GM20431 (cell line): ENCODE results near the gene CAMTA1.
"Not testable (repeated sequence)": the region's sequence is repeated elsewhere in the genome, so short reads cannot be mapped to it uniquely, and the experiment has no call there.

Experiments used
- in situ Hi-C: fragments of 300-500 bp; cut with MseI, MboI; formaldehyde crosslinking; loops from one replicate; pipeline ENCODE4 v1.15.0; 2020; ENCODE audit warnings: low sequenced_read_pairs; ENCODE audit not compliant: unreplicated experiment

The CAMTA1 gene

DNA sequence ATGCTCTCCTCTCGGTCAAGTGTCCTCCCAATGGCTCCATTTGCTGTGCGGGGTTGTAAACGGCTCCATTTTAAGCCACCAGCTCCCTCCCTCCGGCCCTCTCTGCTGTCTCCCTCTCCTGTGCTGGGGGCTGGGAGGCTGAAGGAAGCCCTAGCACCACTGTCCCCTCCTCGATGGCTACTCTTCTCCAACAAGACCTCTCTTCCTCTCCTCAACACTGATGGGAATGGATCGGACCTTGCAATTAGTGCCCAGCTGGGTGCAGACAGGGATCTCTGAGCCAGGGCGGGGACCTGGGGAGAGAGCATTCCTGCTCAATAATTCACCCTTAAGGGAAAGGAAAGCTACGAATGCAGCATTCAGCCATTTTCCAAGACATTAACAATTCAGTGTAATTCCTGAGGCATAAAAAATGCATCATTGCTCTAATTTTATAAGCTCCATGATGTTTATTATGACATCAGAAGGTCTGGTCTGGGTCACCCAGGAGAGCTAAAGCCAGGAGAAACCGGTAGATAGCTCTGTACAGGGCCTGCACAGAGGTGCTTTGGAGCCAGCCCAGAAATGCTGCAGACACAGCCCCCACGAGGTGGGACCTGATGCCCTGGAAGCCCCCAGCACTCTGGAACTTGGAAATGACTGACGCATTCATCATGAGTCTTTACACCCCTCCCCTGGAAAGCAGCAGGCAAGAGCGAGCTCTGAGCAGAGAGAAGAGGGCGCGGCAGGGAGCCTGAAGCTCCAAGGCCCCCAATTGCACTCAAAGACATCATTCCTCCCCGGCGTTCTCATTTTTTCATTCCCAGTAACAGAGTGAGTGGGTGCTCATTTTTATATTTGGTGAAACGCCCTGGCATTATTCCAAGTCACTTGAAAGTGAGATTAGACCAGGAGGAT, 909.6 kb downstream of the CAMTA1 start:
- in situ Hi-C loops, result no loop called here

DNA sequence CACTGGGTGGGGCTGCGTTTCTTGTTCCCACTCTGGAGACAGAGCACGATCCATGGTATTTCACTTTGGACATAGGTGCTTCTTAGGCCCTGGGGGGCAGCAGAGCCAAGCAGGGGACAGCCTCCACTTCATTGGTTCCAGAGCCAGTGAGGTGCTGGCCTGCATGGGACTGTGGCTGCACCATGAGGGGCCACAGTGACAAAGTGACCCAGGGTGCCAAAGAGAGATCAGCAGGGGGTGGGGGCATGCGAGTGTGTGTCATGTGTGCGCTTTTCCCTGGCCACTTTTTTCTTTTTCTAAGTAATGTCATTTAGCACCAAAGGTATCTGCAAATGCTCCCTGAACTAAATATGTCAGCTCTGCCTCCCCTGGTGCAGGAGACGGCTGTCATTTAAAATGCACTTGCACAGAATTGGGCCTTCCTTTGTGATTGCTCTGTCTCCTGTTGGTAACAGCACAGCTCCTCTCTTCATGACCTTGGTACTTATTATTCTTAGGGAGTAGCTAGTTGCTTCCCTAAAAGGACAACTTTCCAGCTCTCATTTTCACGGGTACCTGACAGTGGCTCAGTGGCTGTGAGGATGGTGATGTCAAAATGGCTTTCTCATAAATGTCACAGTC, 910.4 kb downstream of the CAMTA1 start:
- in situ Hi-C loops, result no loop called here

DNA sequence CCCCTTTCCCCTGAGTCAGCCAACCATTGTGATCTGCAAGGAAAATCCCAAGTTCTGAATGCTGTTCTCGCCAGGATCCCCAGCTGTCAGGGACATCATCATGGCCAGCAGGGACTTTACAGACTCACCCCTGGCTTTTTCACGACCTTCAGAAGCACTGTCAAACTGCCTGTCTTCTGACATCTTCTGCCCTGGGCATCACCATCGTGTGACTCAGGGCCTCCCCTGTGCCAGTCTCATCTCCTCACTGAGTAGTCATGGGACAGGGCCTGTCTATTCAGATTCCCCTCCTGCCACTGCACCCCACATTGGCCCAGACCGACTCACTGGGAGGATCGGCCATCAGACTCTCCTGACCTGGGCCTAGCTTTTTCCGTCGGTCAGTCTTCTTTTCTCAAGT, 913.4 kb downstream of the CAMTA1 start:
- in situ Hi-C loops, result no loop called here

DNA sequence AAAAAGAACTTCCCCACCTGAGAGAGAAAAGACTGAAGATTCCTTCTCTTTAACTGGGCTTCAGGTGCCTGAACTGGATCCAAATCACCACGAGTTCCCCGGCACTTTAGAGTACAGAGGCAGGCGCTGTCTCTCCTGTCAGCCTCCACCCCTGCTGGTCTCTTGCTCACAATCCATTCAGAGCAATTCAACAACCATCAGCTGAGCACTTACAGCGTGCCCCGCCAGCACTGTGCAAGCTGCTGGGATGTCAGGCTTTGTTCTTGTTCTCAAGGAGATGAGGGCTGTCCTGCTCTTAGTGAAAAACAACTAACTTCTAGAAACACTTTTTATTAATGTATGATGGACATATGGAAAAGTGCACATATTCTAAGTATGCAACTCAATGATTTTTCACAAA, 917.1 kb downstream of the CAMTA1 start:
- in situ Hi-C loops, result no loop called here

DNA sequence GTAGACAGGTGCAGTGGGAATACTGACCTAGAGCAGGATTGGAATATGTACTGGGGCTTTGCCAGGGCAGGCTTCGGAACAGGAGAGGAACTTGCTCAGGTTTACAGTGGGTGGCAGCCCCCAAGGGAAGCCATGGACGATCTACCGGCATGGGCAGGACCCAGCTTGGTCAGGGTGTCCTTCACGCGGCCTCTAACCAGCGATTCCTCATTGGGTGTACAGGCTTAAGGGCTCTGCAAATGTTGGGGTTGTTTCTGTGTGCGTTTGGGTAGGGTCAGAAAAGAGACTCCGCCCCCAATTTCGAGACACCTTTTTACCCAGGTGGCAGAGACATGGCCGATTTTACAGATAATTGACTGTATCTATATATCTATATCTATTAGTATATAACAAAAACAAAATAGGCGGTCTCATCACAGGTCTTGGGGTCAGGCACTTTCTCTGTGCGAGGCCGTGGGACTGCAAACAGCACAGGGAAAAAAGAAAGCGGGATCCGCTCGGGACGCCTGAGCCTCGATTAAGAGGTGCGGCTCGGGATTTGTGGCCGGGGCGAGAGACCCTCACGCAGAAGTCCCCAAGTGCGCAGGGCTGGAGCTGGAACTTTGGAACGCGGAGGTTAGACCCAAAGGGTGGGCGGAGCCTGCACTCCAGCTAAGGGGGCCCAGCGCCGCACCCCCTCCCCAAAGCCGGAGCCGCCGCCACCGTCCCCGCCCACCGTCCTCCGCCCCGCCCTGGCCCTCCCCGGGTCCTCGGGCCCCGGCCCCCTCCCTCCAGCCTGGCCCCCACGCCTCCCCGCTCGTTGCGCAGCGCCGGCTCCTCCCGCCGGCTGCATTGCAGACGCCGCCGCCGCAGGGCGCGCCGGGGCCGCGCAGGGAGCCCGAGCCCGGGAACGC, 918.3 kb downstream of the CAMTA1 start:
- in situ Hi-C loops, result no loop called here

DNA sequence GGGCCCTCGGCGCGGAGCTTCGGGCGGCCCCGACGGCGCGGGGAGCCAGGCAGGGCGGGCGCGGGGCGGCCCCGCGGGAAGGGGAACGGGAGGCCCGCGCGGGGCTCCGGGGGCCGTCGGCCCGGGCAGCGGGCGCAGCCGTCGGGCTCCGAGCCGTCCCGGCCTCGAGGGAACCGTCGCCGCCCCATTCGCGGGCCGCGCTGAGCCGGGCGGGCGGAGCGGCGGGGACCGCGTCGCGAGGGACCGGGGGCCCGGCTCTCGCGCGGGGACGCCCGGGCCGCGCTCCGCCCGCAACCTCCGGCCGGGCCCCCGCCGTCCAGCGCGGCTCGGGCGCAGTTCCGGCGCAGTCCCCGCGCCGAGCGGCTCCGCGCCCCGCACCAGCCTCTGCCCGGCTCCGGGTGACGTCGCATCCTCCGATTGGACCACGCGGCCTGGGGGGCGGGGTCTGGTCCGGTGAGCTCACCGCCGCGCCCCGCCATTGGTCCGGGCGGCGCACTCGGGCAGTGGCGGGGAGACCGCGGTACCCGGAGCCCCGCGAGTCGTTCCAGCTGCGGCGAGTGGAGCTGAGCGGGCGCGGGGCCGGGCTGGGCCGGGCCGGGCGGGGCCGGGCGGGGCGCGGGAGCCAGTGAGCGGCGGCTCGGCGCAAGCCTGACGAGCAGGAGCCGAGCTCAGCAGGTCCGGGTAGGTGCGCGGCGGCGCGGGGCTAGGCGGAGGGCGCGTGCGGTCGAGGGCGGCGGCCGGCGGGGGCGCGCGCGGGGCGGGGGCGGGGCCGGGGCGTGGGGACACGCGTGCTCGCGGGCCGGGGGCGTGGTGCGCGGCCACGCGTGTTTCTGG, 919.2 kb downstream of the CAMTA1 start:
- in situ Hi-C loops, result no loop called here

DNA sequence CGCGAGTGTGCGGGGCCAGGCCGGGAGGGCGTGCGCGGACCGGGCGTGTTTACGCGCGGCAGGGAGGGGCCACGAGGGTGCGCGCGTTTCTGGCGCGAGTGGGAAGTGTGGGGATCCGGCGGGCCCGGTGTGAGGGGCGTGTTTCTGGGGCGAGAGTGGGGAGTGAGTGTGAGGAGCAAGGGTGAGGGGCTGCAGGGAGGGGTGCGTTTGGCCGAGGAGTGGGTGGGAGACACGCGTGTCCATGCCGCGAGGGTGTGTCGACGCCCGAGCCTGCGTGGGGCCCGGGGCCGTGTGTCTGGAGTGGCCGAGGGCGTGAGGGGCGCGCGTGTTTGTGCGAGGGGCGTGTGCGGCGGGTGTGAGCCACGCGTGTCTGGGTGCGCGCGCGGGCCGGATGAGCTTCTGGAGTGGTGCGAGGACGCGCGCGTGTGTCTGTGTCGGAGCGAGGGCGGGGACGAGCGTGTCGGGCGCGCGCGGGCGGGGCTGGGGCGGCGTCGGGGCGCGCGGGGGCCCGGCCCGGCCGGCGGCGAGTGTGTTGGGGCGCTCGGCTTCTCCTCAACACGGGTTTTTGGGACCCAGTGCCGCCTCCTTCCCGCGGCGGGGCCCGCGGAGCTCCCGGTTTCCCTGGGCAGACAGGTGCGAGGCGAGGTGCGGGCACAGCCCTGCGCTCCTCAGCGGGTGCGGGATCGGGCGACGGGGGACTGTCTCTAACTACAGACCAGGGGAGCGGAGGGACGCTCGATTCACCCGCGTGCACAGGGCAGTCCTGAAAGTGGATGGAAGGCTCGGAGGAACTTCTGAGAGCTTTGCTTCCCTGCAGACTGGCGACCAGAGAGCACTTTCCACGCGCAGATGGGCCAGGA, 920.0 kb downstream of the CAMTA1 start:
- in situ Hi-C loops, result no loop called here

DNA sequence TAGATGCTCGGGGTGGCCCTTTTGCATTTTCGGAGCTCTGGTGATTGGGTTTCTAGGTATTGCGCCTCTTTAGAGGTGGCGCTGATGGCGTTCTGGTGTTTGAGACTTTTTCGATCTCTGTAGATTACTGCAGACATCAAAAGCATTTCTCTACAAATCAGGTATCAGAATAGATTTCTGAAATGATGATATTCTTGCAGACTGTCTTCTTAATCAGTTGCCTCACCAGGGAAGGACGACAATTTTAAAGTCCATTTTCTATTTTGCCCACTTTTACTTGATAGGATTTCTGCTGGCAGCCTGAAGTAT, 920.6 kb downstream of the CAMTA1 start:
- in situ Hi-C loops, result no loop called here

DNA sequence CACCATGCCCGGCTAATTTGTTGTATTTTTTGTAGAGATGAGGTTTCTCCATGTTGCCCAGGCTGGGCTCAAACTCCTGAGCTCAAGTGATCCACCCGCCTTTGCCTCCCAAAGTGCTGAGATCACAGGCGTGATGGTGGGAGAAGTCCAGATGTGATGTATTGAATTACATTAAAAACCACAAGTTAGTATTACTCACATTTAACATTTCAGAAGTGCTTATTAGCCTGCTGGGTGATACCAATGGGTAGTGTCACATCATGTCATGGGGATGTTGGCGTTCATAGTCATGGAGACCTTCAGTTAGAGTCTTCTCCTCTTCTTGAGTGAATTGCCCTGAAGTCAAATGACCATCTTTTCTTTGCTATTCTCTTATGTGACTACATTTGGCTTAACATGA, 922.3 kb downstream of the CAMTA1 start:
- in situ Hi-C loops, result no loop called here

DNA sequence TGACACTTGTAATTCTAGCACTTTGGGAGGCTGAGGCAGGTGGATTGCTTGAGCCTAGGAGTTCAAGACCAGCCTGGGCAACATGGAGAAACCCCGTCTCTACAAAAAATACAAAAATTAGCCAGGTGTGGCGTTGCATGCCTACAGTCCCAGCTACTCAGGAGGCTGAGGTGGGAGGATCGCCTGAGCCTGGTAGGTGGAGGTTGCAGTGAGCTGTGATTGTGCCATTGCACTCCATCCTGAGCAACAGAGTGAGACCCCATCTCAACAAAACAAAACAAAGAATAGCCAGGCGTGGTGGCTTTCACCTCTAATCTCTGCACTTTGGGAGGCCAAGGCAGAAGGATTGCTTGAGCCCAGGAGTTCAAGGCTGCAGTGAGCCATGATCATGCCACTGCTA, 922.8 kb downstream of the CAMTA1 start:
- in situ Hi-C loops, result not testable (repeated sequence)

DNA sequence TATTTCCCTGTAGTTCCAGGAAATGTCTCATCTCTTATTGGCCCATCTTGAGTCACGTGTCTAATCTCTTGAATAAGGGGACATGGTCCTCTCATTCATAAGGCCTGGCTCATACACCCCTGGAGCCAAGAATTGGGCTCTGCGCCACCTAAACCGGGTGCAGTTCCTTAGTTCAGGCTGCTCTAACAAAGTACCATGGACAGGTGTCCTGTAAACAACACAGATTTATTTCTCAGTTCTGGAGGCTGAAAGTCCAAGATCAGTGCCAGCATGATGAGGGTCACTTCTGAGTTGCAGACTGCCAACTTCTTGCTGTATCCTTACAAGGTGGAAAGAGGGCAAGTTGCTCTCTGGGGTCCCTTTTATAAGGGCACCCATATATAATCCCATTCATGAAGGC, 925.6 kb downstream of the CAMTA1 start:
- in situ Hi-C loops, result no loop called here

DNA sequence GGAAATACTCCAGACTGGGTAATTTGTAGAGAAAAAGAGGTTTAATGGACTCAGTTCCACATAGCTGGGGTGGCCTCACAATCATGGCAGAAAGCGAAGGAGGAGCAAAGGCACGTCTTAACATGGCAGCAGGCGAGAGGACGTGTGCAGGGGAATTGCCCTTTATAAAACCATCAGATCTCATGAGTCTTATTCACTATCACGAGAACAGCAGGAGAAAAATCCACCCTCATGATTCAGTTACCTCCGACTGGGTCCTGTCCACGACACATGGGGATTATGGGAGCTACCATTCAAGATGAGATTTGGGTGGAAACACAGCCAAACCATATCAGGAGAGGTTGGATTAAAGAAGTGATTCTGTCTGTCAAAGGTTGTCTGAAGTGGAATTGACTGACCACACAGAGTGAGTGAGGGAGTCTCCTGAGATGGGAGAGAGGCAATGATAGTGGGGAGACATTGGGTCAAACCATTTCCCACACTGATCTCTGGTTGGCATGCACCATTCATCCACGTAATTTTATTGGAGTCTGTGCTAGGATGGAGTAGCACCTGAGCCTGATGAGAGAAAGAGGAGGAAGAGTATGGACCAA, 927.6 kb downstream of the CAMTA1 start:
- in situ Hi-C loops, result no loop called here

DNA sequence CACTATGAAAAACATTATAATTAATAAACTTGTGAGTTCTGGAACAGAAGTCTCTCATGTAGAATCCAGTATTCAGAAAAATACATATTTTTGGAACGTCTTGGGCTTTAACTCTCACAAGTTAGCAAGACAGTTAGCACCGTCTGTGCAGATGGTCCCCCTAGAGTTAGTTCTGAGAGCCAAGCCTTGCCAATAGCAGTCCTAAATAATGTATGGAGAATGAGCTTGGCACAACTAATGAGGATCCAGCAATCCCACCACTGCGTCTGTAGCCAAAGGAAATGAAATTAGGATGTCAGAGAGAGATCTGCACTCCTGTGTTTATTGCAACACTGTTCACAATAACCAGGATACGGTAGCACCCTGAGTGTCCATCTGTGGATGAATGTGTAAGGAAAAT, 931.3 kb downstream of the CAMTA1 start:
- in situ Hi-C loops, result no loop called here

DNA sequence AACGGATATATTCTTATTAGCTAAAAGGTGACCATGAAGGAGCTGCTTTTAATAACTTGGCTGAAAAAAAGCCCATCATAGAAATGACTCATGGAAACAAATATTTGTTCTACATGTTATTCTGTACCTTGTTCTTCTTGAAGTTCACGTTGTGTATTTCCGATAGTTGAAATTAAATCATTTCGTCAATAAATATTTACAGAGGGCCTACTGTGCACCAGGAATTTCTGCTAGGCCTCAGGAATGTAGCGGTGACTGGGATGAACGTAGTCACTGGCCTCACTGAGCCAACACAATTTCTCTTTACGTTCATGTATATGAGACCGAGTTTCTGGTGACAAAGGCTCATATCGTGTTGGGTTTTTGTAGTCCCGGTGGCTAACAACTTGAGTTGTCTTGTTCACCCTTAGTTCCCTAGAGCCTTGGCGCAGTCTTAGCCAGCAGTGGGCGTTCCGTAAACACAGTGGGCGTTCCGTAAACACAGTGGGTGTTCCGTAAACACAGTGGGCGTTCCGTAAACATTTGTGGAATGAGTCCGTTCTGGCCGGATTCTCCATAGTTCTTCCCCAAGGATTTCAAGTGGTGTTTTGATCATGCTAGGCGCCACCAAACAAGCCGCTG, 932.6 kb downstream of the CAMTA1 start:
- in situ Hi-C loops, result no loop called here

DNA sequence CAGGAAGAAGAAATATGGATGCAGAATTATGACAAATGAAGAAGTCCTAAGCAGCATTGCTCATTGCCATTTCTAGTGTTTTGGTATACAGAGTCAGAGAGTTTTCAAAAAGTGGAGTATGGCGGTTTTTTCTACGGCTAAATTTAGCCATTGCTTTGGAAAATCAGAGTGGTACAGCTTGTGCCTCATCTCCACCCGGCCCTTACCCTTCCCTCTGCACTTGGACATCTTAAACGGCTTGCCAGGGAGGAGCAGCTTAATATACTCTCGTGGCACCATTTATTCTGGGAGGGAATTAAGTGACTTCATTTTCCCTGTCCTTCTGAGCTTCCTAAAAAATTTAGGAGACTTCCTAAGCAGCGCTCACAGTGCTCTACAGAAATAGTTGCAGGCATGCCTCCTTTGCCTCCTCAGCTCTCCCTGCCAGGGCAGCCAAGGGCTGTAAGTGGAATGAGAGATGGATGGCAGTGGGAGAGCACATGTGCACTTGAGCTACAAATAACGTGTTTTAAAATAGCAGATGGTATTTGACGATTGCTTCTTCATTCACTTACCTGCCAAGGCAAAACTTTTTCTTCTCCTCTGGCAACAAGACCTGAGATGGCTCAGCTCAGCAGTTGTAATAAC, 934.3 kb downstream of the CAMTA1 start:
- in situ Hi-C loops, result no loop called here

DNA sequence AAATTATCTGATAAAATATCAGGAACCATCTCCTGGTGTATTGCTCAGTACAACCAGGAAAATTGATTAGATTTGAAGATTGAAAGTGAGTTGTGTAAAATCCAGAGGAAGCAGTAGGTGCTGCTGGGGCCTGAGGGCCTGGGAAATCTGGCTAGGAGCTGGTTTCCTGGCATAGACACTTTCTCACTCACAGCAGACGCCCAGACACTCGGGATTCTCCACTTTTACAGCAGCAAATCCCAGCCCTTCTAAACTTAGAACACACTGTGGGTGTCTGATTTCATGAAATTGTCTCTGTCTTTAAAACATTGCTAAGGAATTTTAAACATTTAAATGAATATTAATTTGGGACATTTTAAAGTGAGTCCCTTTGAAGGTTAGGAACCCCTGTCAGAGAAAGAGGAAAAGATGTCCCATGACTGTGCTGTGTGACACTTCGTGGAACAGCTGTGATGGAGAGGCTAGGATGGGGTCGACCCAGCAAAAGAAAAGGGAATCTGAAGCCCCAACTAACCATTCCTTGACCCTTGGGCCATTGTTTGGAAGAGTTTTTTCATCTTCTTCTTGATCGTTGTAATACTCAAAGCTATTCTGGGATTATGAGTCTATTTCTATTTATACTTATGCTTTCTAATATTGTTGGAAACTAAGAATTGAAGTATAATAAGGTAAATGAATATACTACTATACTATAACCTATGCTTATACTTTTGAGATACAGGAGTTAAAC, 936.9 kb downstream of the CAMTA1 start:
- in situ Hi-C loops, result no loop called here

DNA sequence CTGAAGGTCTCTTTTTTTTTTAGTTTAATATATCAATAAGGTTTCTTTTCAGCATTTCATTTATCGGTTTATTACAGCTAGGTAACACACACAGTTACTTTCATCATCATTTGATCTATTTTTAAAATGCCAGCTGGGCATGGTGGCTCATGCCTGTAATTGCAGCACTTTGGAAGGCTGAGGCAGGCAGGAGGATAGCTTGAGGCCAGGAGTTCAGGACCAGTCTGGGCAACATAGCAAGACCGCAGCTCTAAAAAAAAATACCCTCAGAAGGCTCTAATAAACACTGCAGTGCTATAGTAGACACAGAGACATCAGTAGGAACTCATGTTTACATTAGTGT, 937.4 kb downstream of the CAMTA1 start:
- in situ Hi-C loops, result no loop called here
